HS-5 (cell line): Measurements from ENCODE around the gene RERE.

Source experiments
- DNase-seq: peaks from one replicate; pipeline ENCODE4 v3.0.0-alpha.2; 2012; ENCODE audit warnings: low read depth

The RERE gene

DNA sequence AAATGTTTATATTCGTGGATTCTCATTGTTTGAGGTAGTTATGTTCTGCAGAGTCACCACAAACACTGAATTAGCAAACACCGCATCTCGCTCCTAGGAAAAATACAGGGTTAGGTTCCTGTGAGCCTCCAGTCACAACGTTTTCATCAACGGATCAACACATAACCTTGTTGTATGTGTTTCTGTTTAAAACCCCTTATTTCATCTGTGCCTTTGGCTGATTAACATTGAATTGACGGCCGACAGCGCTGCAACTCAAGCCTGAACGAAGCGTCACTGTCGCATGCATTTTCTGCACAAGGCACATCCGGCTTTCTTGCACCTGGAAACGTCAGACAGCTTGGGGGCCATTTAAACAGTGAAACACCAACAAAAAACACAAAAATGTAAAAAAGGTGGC lies 491.2 kb downstream of the RERE start:
- DNase-seq = no peak

- no peak for DNase-seq
These were observed 491.7 kb downstream of the RERE start for GRCh38 chr1:8325771-8326170.

DNA sequence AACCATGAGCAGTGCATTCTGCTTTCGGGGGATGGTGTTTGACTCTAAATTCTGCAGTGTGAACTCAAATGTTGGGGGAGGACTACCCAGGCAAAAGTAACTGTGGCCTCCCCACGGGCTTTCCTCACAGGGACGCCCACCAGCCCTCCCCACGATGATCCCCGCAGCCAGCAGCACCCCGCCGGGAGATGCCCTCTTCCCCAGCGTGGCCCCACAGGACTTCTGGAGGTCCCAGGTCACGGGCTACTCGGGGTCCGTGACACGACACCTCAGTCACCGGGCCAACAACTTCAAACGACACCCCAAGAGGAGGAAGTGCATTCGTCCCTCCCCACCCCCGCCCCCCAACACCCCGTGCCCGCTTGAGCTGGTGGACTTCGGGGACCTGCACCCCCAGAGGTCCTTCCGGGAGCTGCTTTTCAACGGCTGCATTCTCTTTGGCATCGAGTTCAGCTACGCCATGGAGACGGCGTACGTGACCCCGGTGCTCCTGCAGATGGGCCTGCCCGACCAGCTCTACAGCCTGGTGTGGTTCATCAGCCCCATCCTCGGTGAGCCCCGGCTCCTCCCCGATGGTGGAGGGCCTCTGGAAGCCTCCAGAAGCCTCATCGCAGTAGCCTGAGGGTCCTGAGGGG lies 493.1 kb downstream of the RERE start:
- no peak for DNase-seq

GRCh38 chr1:8323706-8324105 lies 493.7 kb downstream of the RERE start:
- no peak for DNase-seq

- DNase-seq = no peak
These were observed 495.8 kb downstream of the RERE start for GRCh38 chr1:8321612-8322011.

- DNase-seq = no peak
These were observed 499.0 kb downstream of the RERE start for GRCh38 chr1:8318436-8318835.

GRCh38 chr1:8317647-8318381 lies 499.6 kb downstream of the RERE start, which contains the start of gene SLC45A1:
Gene SLC45A1, plus strand, starts transcription at chr1:8318114. Its CDS starts 6,216 bp downstream, at chr1:8324330.
- no peak for DNase-seq

DNA sequence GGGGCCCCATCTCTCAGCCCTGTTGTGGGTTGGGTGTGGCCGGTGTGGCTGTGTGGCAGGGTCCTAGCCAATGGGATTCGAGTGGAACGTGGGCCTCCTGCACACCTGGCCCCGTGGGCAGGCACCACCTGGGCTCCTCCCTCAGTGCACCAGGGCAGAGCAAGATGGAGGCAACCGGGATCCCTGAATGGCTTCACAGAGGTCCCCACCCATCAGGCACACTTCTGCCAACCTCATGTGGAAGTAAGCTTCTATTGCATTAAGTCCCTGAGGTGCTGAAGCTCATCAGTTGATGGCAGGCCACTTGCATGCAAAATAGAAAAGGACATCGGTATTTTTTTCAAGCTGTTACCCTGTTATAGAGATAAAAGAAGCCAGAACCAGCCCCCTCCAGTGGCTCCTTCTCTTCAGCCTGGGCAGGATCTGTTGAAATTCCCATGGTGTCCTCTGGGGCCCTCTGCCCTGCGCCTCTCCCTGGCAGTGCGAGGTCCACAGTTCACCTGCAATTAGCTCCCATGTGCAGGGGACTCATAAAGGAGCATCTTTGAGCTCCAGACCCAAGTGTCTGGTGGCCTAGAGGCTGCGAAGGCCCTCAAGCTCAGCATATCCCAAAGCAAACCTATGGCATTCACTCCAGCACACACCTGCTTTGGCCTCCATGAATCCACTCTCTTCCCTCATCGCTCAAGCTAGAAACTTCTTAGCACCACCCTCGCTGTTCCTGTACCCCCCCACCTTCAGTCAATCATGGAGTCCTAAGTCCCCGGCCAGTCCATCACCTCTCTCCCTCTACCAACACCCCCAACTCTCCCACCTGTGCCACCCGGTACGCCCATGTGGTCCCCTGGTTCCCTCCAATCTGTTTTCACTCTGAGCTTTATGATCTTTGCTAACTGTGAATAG lies 501.6 kb downstream of the RERE start:
- DNase-seq = no peak

DNA sequence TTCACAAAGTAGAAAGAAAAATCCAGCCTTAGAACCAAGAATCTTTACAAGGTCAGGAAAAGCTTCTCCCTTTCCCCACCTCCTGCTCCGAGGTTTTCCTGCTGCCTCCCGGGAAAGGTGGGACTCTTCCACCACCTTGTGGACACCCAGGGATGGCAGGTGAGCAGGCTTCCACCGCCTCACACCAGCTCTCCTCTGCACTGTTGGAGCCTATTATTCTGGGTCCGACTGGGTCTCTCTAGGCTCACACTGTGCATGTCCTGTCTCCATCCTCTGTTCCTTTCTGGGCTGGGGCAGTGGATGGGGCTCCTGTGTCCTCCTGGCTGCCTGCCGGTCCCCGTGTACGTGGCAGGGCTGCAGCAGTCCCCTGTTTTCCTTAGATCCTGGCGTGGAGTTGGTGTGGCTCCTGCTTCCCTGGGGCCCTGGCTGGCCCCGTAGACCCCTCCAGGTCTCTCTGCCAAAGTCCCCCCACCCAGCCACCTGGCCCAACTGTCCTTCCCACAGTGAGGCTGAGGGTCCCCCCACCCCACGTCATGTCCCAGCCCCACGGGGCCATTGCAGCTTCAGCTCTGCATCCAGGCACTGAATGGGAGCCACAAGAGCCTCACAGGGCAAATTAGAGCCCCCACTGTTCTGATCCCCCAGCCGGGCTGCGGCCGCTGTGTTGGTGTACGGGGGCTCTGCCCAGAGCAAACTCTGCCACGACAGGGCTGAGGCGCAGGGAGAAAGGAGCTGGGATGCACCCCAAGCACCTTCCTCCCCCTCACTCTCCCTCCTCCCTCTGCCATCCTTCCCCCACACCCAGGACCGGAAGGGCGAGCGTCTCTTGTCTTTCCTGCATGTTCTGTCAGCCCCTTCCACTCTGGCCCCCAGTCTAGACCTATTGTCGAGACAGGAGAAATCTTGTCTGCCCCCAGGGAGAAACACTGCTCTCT lies 502.8 kb downstream of the RERE start:
- DNase-seq = peak; percentile 47

- DNase-seq = no peak
These were observed 504.2 kb downstream of the RERE start for GRCh38 chr1:8313231-8313630.

- no peak for DNase-seq
These were observed 504.9 kb downstream of the RERE start for GRCh38 chr1:8312235-8313218.

- DNase-seq = no peak
These were observed 506.2 kb downstream of the RERE start for GRCh38 chr1:8311068-8311718.

DNA sequence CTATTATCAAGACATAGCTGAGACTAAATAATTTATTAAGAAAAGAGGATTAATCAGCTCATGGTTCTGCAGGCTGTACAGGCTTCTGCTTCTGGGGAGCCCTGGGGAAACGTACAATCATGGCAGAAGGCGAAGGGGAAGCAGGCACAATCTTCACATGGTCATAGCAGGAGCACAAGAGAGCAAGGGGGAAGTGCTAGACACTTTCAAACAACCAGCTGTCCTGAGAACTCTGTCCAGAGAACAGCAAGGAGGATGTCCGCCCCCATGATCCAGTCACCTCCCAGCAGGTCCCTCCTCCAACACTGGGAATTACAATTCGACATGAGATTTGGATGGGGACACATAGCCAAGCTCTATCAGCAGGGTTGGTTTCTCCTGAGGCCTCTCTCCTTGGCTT lies 509.8 kb downstream of the RERE start:
- DNase-seq = no peak

- DNase-seq = no peak
These were observed 513.6 kb downstream of the RERE start for GRCh38 chr1:8303876-8304275.

DNA sequence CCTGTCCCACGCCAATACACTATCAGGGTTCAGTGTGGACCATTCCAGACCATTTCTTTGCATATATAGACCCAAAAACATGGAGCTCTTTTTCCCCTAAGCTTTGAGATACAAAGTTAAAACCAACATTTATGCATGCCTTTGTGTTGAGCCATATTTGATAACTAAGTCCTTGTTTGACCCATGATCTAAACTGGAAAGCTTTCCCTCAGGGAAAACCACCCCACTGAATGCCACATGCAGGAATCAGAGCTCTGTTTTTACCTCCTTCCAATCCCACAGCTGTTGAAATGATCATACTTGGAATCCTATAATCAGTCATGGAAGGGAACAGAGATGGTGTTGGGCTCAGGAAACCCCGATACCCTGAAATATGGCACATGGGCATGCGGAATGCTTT lies 514.3 kb downstream of the RERE start:
- DNase-seq = peak; percentile 23
